ENCODE results near the gene TPM2.
"Not testable (repeated sequence)": the region's sequence is repeated elsewhere in the genome, so short reads cannot be mapped to it uniquely, and the experiment has no call there.

TPM2 gene

GRCh38 chr9:35653611-35654010 lies 36.1 kb downstream of the TPM2 start:
- DNase-seq (ENCODE audit: low spot score): no peak

- DNase-seq (ENCODE audit: low spot score): no peak
Observed at GRCh38 chr9:35652829-35653209, 36.9 kb downstream of the TPM2 start.

- DNase-seq (ENCODE audit: low spot score): no peak
Observed at GRCh38 chr9:35651956-35652828, 37.5 kb downstream of the TPM2 start.

- no peak for DNase-seq (ENCODE audit: low spot score)
Observed at GRCh38 chr9:35650341-35651158, 39.2 kb downstream of the TPM2 start, which contains the start of gene SIT1. SIT1 (minus strand) TSS chr9:35650931; CDS start chr9:35650853, 78 bp downstream.

GRCh38 chr9:35649431-35650340 lies 40.0 kb downstream of the TPM2 start:
- no peak for DNase-seq (ENCODE audit: low spot score)

GRCh38 chr9:35646533-35647265 lies 43.0 kb downstream of the TPM2 start:
- DNase-seq (ENCODE audit: low spot score): peak; percentile 95

GRCh38 chr9:35646153-35646532 lies 43.6 kb downstream of the TPM2 start:
- DNase-seq (ENCODE audit: low spot score): no peak

GRCh38 chr9:35645736-35646135 lies 44.0 kb downstream of the TPM2 start:
- DNase-seq (ENCODE audit: low spot score): not testable (repeated sequence)

GRCh38 chr9:35643046-35643445 lies 46.7 kb downstream of the TPM2 start:
- no peak for DNase-seq (ENCODE audit: low spot score)

GRCh38 chr9:35641478-35641877 lies 48.2 kb downstream of the TPM2 start:
- not testable (repeated sequence) for DNase-seq (ENCODE audit: low spot score)

GRCh38 chr9:35640431-35640830 lies 49.3 kb downstream of the TPM2 start:
- DNase-seq (ENCODE audit: low spot score): not testable (repeated sequence)

GRCh38 chr9:35639631-35640030 lies 50.1 kb downstream of the TPM2 start:
- DNase-seq (ENCODE audit: low spot score): no peak

- not testable (repeated sequence) for DNase-seq (ENCODE audit: low spot score)
Observed at GRCh38 chr9:35639225-35639624, 50.5 kb downstream of the TPM2 start.

- not testable (repeated sequence) for DNase-seq (ENCODE audit: low spot score)
Observed at GRCh38 chr9:35638751-35639150, 51.0 kb downstream of the TPM2 start.

- not testable (repeated sequence) for DNase-seq (ENCODE audit: low spot score)
Observed at GRCh38 chr9:35637427-35637955, 52.2 kb downstream of the TPM2 start.

GRCh38 chr9:35636877-35637246 lies 52.9 kb downstream of the TPM2 start:
- DNase-seq (ENCODE audit: low spot score): not testable (repeated sequence)

- no peak for DNase-seq (ENCODE audit: low spot score)
Observed at GRCh38 chr9:35636135-35636876, 53.4 kb downstream of the TPM2 start.

- DNase-seq (ENCODE audit: low spot score): no peak
Observed at GRCh38 chr9:35635730-35636129, 54.0 kb downstream of the TPM2 start.
